IMR-90 (cell line): ENCODE measurements around the gene FNBP1. TPM values are rescaled to one million over a fixed set of nuclear protein-coding genes. Genes with fewer than 3 reads are reported as not detected.

Source experiments
- ATAC-seq: fragments of 200-7000 bp; cut with Tn5 transposase; 2 replicates; pipeline ENCODE4 v1.9.1; 2020; ENCODE audit warnings: low read depth, mild to moderate bottlenecking, moderate library complexity
- BruUV-seq: library from RNA; stranded (reverse); fragments of 400-500 nt; replicated peaks from 2 replicates; lab custom pipeline; 2021; lab: Mats Ljungman, UMichigan
- CTCF ChIA-PET: fragments of 300-600 bp; formaldehyde crosslinking; extraction: SDS; loops from one replicate; lab custom pipeline; 2021; ENCODE audit warnings: antibody characterized with exemption; lab: Yijun Ruan, JAX
- POLR2A ChIA-PET: fragments of 300-600 bp; sonication (Branson Sonifier 250); formaldehyde crosslinking; loops from one replicate; lab custom pipeline; 2022; ENCODE audit warnings: antibody characterized with exemption; ENCODE audit not compliant: unreplicated experiment; lab: Charles Lee
- DNase-seq: peaks from one replicate; pipeline ENCODE4 v3.0.0; 2013
- H2AFZ ChIP-seq: replicated peaks from 2 replicates; pipeline ENCODE3; 2013; ENCODE audit warnings: low read length, mild to moderate bottlenecking; ENCODE audit not compliant: poor library complexity
- H2AK5ac ChIP-seq: 2 replicates; pipeline ENCODE4 v1.6.1; 2013; ENCODE audit warnings: low read depth, low read length, inconsistent platforms
- H2AK9ac ChIP-seq: replicated peaks from 2 replicates; pipeline ENCODE3; 2013; ENCODE audit warnings: mild to moderate bottlenecking, low read depth, low read length, moderate library complexity; ENCODE audit not compliant: poor library complexity
- H2BK120ac ChIP-seq: 2 replicates; pipeline ENCODE4 v1.6.1; 2013; ENCODE audit warnings: low read depth, low read length, inconsistent platforms
- H2BK15ac ChIP-seq: 3 replicates; pipeline ENCODE4 v1.6.1; 2013; ENCODE audit warnings: low read depth, low read length, inconsistent platforms
- H2BK20ac ChIP-seq: 2 replicates; pipeline ENCODE4 v1.6.1; 2013; ENCODE audit warnings: low read depth, mild to moderate bottlenecking, inconsistent platforms, low read length, moderate library complexity
- H2BK5ac ChIP-seq: 2 replicates; pipeline ENCODE4 v1.6.1; 2013; ENCODE audit warnings: mild to moderate bottlenecking, low read depth, low read length, inconsistent platforms; ENCODE audit not compliant: poor library complexity, severe bottlenecking
- H3K14ac ChIP-seq: replicated peaks from 2 replicates; pipeline ENCODE4 v1.6.1; 2013; ENCODE audit warnings: low read depth, low read length, inconsistent platforms
- H3K18ac ChIP-seq: 2 replicates; pipeline ENCODE4 v1.6.1; 2013; ENCODE audit warnings: low read depth, low read length, control low read depth
- H3K23ac ChIP-seq: 2 replicates; pipeline ENCODE4 v1.6.1; 2013; ENCODE audit warnings: low read depth, low read length, inconsistent platforms
- H3K27ac ChIP-seq: 2 replicates; pipeline ENCODE4 v1.5.1; 2013; ENCODE audit warnings: mild to moderate bottlenecking, control low read depth, low read length; ENCODE audit not compliant: insufficient read depth
- H3K27me3 ChIP-seq: 2 replicates; pipeline ENCODE4 v1.6.1; 2013; ENCODE audit warnings: low read length; ENCODE audit not compliant: control insufficient read depth, insufficient read depth
- H3K36me3 ChIP-seq: 2 replicates; pipeline ENCODE4 v1.6.1; 2013; ENCODE audit warnings: low read length, mixed read lengths; ENCODE audit not compliant: control insufficient read depth, insufficient read depth
- H3K4ac ChIP-seq: 2 replicates; pipeline ENCODE4 v1.6.1; 2013; ENCODE audit warnings: low read depth, low read length, inconsistent platforms
- H3K4me1 ChIP-seq: 2 replicates; pipeline ENCODE4 v1.6.1; 2013; ENCODE audit warnings: low read length, mixed read lengths; ENCODE audit not compliant: control insufficient read depth, insufficient read depth
- H3K4me2 ChIP-seq: 2 replicates; pipeline ENCODE4 v1.6.1; 2013; ENCODE audit warnings: low read depth, mild to moderate bottlenecking, control low read depth, low read length, moderate library complexity
- H3K4me3 ChIP-seq: 2 replicates; pipeline ENCODE4 v1.5.1; 2013; ENCODE audit warnings: low read depth, mild to moderate bottlenecking, control low read depth, low read length, moderate library complexity; ENCODE audit not compliant: insufficient read depth
- H3K56ac ChIP-seq: 2 replicates; pipeline ENCODE4 v1.6.1; 2013; ENCODE audit warnings: low read length, inconsistent platforms; ENCODE audit not compliant: insufficient read depth; ENCODE audit errors: extremely low read depth
- H3K79me1 ChIP-seq, 2 experiments: 2 replicates each; pipeline ENCODE4 v1.6.1; 2013; ENCODE audit warnings: low read length in 2 of 2, inconsistent platforms in 1 of 2, low read depth in 1 of 2
- H3K9ac ChIP-seq: 2 replicates; pipeline ENCODE4 v1.6.1; 2013; ENCODE audit warnings: low read depth, low read length, control low read depth
- H3K9me1 ChIP-seq: 2 replicates; pipeline ENCODE4 v1.6.1; 2013; ENCODE audit warnings: low read length, inconsistent platforms; ENCODE audit not compliant: insufficient read depth
- H3K9me3 ChIP-seq: 2 replicates; pipeline ENCODE4 v1.6.1; 2013; ENCODE audit warnings: low read length; ENCODE audit not compliant: control insufficient read depth, insufficient read depth
- H4K20me1 ChIP-seq: 2 replicates; pipeline ENCODE4 v1.6.1; 2013; ENCODE audit warnings: low read length, inconsistent platforms; ENCODE audit not compliant: insufficient read depth
- H4K5ac ChIP-seq: 2 replicates; pipeline ENCODE4 v1.6.1; 2013; ENCODE audit warnings: mild to moderate bottlenecking, low read depth, low read length, control low read depth
- H4K8ac ChIP-seq, 2 experiments: 2 replicates each; pipeline ENCODE4 v1.6.1; 2013; ENCODE audit warnings: low read depth in 2 of 2, low read length in 2 of 2, control low read depth in 1 of 2, inconsistent platforms in 1 of 2
- H4K91ac ChIP-seq: 2 replicates; pipeline ENCODE4 v1.6.1; 2013; ENCODE audit warnings: low read depth, low read length, inconsistent platforms; ENCODE audit not compliant: insufficient read depth
- RAD21 ChIP-seq: IDR thresholded peaks from 2 replicates; pipeline ENCODE4 v1.6.1; 2012; ENCODE audit warnings: low read length, improper control_type of control experiment
- WGBS, 2 experiments: methylation state at CpG; one replicate each; pipeline versions ENCODE4 v1.1.5 to v1.1.7; 2013; ENCODE audit warnings: missing lambda C conversion rate in 2 of 2; ENCODE audit not compliant: insufficient read length in 1 of 2; ENCODE audit errors: extremely low coverage in 2 of 2; 5-methylcytosine and 5-hydroxymethylcytosine counted together
- dilution Hi-C: fragments of 300-500 bp; cut with HindIII; formaldehyde crosslinking; loops from one replicate; pipeline ENCODE4 v1.14.3; 2018; ENCODE audit warnings: low sequenced_read_pairs; ENCODE audit not compliant: unreplicated experiment
- in situ Hi-C: fragments of 300-500 bp; cut with MboI; formaldehyde crosslinking; loops from 3 replicates; pipeline ENCODE4 v1.14.3; 2019; ENCODE audit warnings: low sequenced_read_pairs, inconsistent platforms, mixed read lengths
- intact Hi-C: fragments of 100-400 bp; cut with micrococcal nuclease; formaldehyde crosslinking; loops from 2 replicates; pipeline ENCODE4 v1.10.0; 2022
- polyA plus RNA-seq, 3 experiments: library from polyadenylated mRNA; depleted of rRNA; stranded (reverse); fragments of >200 nt; gene quantifications; 2 replicates each; pipeline ENCODE4 v1.2.3, GENCODE V29; 2012; ENCODE audit warnings: low replicate concordance in 1 of 3
- total RNA-seq: library from RNA; depleted of rRNA; stranded (reverse); fragments of >200 nt; gene quantifications from 2 replicates; pipeline ENCODE4 v1.2.3, GENCODE V29; 2012

Gene FNBP1
- total and polyA plus RNA-seq, 2 of the 4 experiments (the other 2 are of a cell fraction), result 10.3 to 15.4 TPM

GRCh38 chr9:129866394-129867135, 176.4 kb downstream of the FNBP1 start:
- H3K18ac ChIP-seq, result no peak overlapping the region
- no peak overlapping the region for H2BK120ac ChIP-seq
- BruUV-seq, result no TSS peak
- H4K8ac ChIP-seq, result no peak overlapping the region
- no peak overlapping the region for H2BK20ac ChIP-seq
- H3K56ac ChIP-seq, result no peak overlapping the region
- WGBS, 2 experiments, result 80% methylated on average over 6 of the region's 17 CpGs; no CpG with 5 or more reads in 1 of the 2 experiments
- H2BK15ac ChIP-seq, result no peak overlapping the region
- no peak for ATAC-seq
- H3K23ac ChIP-seq, result no peak overlapping the region
- intact Hi-C loops (no loop called here), in situ Hi-C loops (no loop called here), dilution Hi-C loops (no loop called here)
- H3K27me3 ChIP-seq, result no peaks in the 10 kb centered on the region
- no peak overlapping the region for H3K9ac ChIP-seq
- peaks cover 33% of the 10 kb centered on the region for H3K36me3 ChIP-seq
- no peak for TF ChIP-seq RAD21
- H3K4me3 ChIP-seq, result no peak overlapping the region
- POLR2A ChIA-PET, result no interaction called here
- no peaks in the 10 kb centered on the region for H3K4me1 ChIP-seq
- no peak overlapping the region for H2BK5ac ChIP-seq
- no peaks in the 10 kb centered on the region for H3K79me1 ChIP-seq
- H3K4me2 ChIP-seq, result no peak overlapping the region
- H3K9me1 ChIP-seq, result 0 out of 2 replicates have a peak, but pooled peaks cover 3% of the 10 kb centered on the region
- no peak overlapping the region for H3K4ac ChIP-seq
- H4K5ac ChIP-seq, result no peak overlapping the region
- no peak overlapping the region for H2AK9ac ChIP-seq
- no peak overlapping the region for H3K14ac ChIP-seq
- CTCF ChIA-PET, result no interaction called here
- no peaks in the 10 kb centered on the region for H4K20me1 ChIP-seq
- no peak overlapping the region for H2AK5ac ChIP-seq
- H3K9me3 ChIP-seq, result no peaks in the 10 kb centered on the region
- H4K91ac ChIP-seq, result no peak overlapping the region
- H3K27ac ChIP-seq, result no peak overlapping the region
- no peak overlapping the region for H2AFZ ChIP-seq
- DNase-seq, result no peak
